Measurements from ENCODE around the gene LAIR2.
A peak's percentile ranks its signal among the peaks of the same experiment; 100 is the strongest.

Gene LAIR2

GRCh38 chr19:54464044-54464629 lies 38.5 kb upstream of the LAIR2 start:
- TF ChIP-seq RAD21 (IDR thresholded peaks at IDR 0.05; ENCODE audit: low read depth) (no peak), FOXM1 (IDR thresholded peaks at IDR 0.05; ENCODE audit: borderline replicate concordance, low read depth) (no peak)

GRCh38 chr19:54464630-54465425 lies 37.8 kb upstream of the LAIR2 start:
- TF ChIP-seq EGR1 (IDR thresholded peaks at IDR 0.05), result no peak
- peak; percentile 96 for TF ChIP-seq MAX (IDR thresholded peaks at IDR 0.05)
- TF ChIP-seq CEBPB (IDR thresholded peaks at IDR 0.05), result no peak
- TF ChIP-seq REST (IDR thresholded peaks at IDR 0.05; ENCODE audit: low read depth), result no peak
- TF ChIP-seq TCF12 (IDR thresholded peaks at IDR 0.05; ENCODE audit: low read depth), result peak; percentile 44; the same call in 1 of the 2 replicates
- TF ChIP-seq USF1 (IDR thresholded peaks at IDR 0.05), result no peak
- peak; percentile 55; the same call in 1 of the 2 replicates for TF ChIP-seq NFIC (IDR thresholded peaks at IDR 0.05)
- no peak for TF ChIP-seq TEAD4 (IDR thresholded peaks at IDR 0.05)
- no peak for TF ChIP-seq RAD21 (IDR thresholded peaks at IDR 0.05; ENCODE audit: low read depth)
- TF ChIP-seq TAF1 (IDR thresholded peaks at IDR 0.05; ENCODE audit: low read depth), result peak; percentile 41; the same call in 1 of the 2 replicates
- TF ChIP-seq CREB1 (IDR thresholded peaks at IDR 0.05; ENCODE audit: low read depth), result peak; percentile 77
- no peak for TF ChIP-seq YY1 (IDR thresholded peaks at IDR 0.05; ENCODE audit: low read depth)

GRCh38 chr19:54465426-54466109 lies 37.1 kb upstream of the LAIR2 start:
- TF ChIP-seq EGR1 (IDR thresholded peaks at IDR 0.05), result no peak
- no peak for TF ChIP-seq FOXM1 (IDR thresholded peaks at IDR 0.05; ENCODE audit: borderline replicate concordance, low read depth)
- no peak for TF ChIP-seq REST (IDR thresholded peaks at IDR 0.05; ENCODE audit: low read depth)
- no peak for TF ChIP-seq TCF12 (IDR thresholded peaks at IDR 0.05; ENCODE audit: low read depth)
- no peak for TF ChIP-seq CREB1 (IDR thresholded peaks at IDR 0.05; ENCODE audit: low read depth)
- TF ChIP-seq ZBTB7A (IDR thresholded peaks at IDR 0.05; ENCODE audit: low read depth), result no peak
- no peak for TF ChIP-seq MAX (IDR thresholded peaks at IDR 0.05)
- no peak for TF ChIP-seq TEAD4 (IDR thresholded peaks at IDR 0.05)
- no peak for TF ChIP-seq CEBPB (IDR thresholded peaks at IDR 0.05)
- no peak for TF ChIP-seq NFIC (IDR thresholded peaks at IDR 0.05)
- no peak for TF ChIP-seq EP300 (IDR thresholded peaks at IDR 0.05; ENCODE audit: borderline replicate concordance)
- TF ChIP-seq YY1 (IDR thresholded peaks at IDR 0.05; ENCODE audit: low read depth), result no peak
- TF ChIP-seq TAF1 (IDR thresholded peaks at IDR 0.05; ENCODE audit: low read depth), result no peak
- TF ChIP-seq USF1 (IDR thresholded peaks at IDR 0.05), result no peak
- no peak for TF ChIP-seq RAD21 (IDR thresholded peaks at IDR 0.05; ENCODE audit: low read depth)

GRCh38 chr19:54469496-54469934 lies 33.1 kb upstream of the LAIR2 start:
- no peak for TF ChIP-seq MAX (IDR thresholded peaks at IDR 0.05)
- TF ChIP-seq CREB1 (IDR thresholded peaks at IDR 0.05; ENCODE audit: low read depth), result no peak
- no peak for TF ChIP-seq FOXM1 (IDR thresholded peaks at IDR 0.05; ENCODE audit: borderline replicate concordance, low read depth)
- no peak for TF ChIP-seq NFIC (IDR thresholded peaks at IDR 0.05)
- no peak for TF ChIP-seq YY1 (IDR thresholded peaks at IDR 0.05; ENCODE audit: low read depth)
- no peak for TF ChIP-seq RAD21 (IDR thresholded peaks at IDR 0.05; ENCODE audit: low read depth)
- TF ChIP-seq ZBTB7A (IDR thresholded peaks at IDR 0.05; ENCODE audit: low read depth), result no peak
- TF ChIP-seq REST (IDR thresholded peaks at IDR 0.05; ENCODE audit: low read depth), result no peak
- TF ChIP-seq TAF1 (IDR thresholded peaks at IDR 0.05; ENCODE audit: low read depth), result no peak
